Ammon's horn (tissue), 1 donor: Measurements from ENCODE around the gene SDK1.

Experiments
- DNase-seq: peaks from one replicate; pipeline ENCODE4 v3.0.0-alpha.2; 2016; ENCODE audit warnings: low spot score

SDK1 gene

DNA sequence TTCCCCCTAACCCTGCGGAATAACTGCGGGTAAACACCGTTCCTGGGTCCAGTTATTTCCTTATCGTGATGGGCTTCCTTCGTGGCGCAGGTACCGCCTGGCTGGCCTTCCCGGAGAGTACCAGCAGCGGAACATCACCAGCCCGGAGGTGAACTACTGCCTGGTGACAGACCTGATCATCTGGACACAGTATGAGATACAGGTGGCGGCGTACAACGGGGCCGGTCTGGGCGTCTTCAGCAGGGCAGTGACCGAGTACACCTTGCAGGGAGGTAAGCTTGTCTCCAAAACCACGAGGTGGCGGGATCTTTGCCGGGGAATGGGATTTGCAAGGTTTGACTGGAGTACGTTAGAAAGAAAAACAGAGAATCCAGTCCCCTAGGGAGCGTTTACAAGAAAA, 716.0 kb downstream of the SDK1 start:
- no peak for DNase-seq

- DNase-seq: no peak
Measured at GRCh38 chr7:4017785-4018184, 716.7 kb downstream of the SDK1 start.

- no peak for DNase-seq
Measured at GRCh38 chr7:4018601-4019316, 717.7 kb downstream of the SDK1 start.

GRCh38 chr7:4020086-4020485, 719.0 kb downstream of the SDK1 start:
- no peak for DNase-seq

DNA sequence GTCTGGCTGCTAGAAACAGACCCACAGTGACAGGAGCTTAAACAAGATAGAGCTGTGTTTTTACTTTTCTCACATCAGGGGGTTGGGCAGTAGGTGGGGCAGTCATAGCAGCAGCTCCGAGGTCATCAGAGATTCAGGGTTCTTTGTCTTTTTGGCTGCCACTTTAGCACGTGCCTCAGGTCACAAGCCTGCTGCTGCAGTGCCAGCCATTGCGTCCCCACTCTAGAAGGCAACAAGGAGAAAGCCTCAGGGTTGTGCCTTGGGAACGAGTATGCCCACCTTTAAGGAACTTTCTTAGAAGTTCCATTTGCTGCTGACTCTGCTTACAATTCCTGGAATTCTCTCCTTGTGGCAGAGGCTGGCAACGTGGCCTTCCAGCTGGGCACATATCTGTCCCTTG, 720.4 kb downstream of the SDK1 start:
- no peak for DNase-seq

DNA sequence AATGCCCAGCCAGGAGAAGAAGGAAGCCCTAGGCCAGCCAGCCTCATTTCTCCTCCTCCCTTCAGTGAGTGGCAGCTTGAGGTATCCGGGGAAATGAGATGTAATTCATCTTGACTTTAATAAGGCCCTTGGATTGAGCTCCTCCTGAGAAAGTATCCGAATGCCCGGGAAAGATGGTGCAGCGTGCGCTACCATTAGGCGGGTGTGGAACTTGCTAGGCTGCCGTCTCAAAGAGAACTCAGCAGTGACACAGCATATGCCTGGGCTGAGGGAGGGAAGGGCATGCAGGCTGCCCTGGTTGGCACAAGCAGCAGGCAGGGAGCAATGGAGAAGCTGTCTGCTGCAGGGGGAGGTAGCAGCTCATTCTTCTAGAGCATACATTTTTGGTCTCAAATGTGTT, 721.2 kb downstream of the SDK1 start:
- no peak for DNase-seq

- DNase-seq: no peak
Measured at GRCh38 chr7:4023502-4023901, 722.5 kb downstream of the SDK1 start.

- DNase-seq: no peak
Measured at GRCh38 chr7:4024133-4024532, 723.1 kb downstream of the SDK1 start.

- DNase-seq: no peak
Measured at GRCh38 chr7:4024806-4025205, 723.8 kb downstream of the SDK1 start.

DNA sequence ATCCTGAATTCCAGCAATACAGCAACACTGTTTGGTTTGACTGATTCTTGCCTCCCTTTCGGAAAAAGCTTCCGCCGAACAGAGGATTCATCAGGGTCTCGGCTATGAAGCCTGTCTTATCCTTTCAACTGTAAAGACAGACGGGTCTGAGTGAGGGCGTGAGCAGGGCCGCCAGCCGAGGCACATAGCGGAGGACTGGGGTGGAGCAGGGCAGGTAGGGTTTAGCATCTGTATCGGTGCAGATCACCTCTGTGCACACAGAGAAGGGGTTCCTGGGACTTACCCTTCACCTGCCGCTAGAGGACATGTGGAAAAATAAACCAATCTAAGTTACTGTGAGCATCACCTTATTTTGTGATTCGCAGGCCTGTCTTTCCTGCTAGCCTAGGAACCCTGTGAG, 724.2 kb downstream of the SDK1 start:
- DNase-seq: no peak

GRCh38 chr7:4025694-4026615, 724.9 kb downstream of the SDK1 start:
- no peak for DNase-seq

- no peak for DNase-seq
Measured at GRCh38 chr7:4026941-4027486, 726.0 kb downstream of the SDK1 start.

GRCh38 chr7:4028221-4028620, 727.2 kb downstream of the SDK1 start:
- no peak for DNase-seq

DNA sequence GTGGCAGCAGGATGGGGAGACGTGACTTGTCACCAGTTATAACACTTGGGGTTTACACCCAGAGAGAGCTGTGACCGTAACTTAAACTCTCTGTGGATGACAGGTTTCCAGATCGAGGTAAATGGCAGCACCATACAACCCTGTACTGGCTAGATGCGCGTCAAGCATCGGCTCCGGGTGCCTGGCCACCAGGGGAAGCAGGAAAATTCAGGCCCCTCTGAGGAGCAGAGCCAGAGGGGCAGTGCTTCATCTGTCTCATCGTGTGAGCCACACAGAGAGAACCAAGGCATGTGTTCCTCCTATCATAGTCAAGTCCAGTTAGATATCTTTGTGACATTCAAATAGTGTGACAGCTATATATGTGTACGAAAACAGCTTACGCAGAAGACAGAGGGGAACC, 728.9 kb downstream of the SDK1 start:
- no peak for DNase-seq

GRCh38 chr7:4030346-4030950, 729.4 kb downstream of the SDK1 start:
- no peak for DNase-seq

DNA sequence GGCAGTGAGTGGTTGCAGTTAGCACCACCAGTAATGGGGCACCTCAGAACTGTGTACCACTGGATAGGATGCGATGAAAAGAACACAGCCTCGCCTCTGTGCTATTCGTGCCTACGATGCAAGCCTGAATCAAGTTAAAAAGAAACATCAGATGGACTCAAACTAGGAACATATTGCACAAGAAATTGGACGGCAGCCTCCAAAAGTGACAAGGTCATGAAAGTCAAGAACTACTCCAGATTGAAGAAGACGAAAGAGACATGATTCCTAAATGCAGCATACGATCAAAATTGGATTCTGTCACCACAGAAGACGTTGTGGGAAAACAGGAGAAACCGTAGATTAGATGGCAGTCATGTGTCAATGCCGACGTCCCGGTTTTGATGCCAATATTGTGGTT, 732.9 kb downstream of the SDK1 start:
- no peak for DNase-seq

DNA sequence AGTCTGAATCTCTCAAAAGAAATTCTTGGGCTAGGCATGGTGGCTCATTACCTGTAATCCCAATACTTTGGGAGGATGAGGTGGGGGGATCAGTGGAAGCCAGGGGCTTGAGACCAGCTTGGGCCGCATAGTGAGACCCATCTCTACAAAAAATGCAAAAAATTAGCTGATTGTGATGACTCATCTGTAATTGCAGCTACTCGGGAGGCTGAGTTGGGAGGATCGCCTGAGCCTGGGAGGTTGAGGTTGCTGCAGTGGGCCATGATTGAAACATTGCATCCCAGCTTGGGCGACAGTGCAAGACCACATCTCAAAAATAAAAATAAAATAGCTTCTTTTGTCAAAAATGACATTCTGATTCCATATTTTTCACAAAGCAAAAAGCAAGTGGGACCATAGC, 736.3 kb downstream of the SDK1 start:
- DNase-seq: no peak

GRCh38 chr7:4037877-4038276, 736.8 kb downstream of the SDK1 start:
- DNase-seq: no peak

DNA sequence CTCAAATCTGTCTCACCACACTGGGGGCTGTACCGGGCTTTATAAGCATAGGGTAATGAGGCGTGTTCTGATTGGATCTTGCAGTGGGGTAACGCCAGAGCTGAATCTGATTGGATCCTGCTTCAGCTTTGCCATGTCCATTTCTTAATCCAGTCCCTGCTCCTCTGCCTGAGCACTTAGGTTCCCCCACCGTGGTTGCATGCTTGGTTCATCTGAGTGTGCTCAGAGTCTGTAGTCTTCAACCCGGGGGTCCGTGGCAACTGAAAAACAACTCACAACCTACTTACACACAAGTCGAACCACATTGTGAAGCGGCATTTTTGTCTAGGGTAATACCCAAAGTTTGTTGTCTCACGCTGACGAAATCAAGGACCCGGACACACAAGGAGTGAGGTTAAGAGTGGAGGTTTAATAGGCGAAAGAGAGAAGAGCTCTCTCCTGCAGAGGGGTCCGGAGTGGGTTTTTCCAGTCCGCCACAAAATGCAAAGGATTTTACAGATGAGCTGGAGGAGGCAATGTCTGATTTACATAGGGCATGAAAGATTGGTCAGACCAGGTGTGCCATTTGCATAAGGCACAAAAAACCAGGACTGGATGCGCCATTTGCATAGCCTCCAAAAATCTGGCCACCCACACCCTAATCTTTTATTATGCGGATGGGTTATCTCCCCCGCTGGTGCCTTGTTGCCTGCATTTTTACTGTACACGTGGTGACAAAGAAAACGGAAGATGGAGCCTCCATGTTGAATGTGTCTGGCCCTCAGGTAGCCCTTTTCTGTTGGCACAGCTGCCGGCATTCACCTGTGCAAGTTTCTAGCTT, 739.3 kb downstream of the SDK1 start:
- DNase-seq: no peak

GRCh38 chr7:4042402-4043045, 741.5 kb downstream of the SDK1 start:
- DNase-seq: no peak

DNA sequence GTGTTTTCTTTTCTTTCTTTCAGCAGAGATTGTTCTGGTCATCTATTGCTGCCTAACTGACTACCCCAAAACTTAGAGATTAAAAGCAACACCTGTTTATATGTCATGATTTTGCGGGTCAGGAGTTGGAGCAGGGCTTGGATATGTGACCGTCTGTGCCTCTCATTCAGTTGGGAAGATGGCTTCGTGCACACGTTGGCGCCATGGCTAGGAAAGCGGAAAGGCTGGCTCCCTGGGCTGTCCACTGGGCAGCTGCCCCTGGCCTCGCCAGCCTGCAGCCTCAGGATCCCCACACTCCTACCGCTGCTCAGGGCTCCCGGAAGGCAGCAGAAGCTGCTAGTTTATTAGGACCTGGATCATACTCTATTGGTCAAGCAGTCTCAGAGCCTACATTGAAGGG, 742.9 kb downstream of the SDK1 start:
- no peak for DNase-seq
